Head of caudate nucleus (tissue), 42 donors: ENCODE measurements around the gene SLC1A4.
"Not testable (repeated sequence)": the region's sequence is repeated elsewhere in the genome, so short reads cannot be mapped to it uniquely, and the experiment has no call there.

ENCODE experiments used
- DNase-seq, 42 donors: peaks; one replicate each; pipeline versions ENCODE4 v3.0.0 to v3.0.0-alpha.2; 2020 to 2021; ENCODE audit warnings: mixed read lengths in 7 of 42
- intact Hi-C: fragments of 100-400 bp; cut with DNase I; formaldehyde crosslinking; loops from one replicate; pipeline ENCODE4 v1.15.0; 2022

The SLC1A4 gene

DNA sequence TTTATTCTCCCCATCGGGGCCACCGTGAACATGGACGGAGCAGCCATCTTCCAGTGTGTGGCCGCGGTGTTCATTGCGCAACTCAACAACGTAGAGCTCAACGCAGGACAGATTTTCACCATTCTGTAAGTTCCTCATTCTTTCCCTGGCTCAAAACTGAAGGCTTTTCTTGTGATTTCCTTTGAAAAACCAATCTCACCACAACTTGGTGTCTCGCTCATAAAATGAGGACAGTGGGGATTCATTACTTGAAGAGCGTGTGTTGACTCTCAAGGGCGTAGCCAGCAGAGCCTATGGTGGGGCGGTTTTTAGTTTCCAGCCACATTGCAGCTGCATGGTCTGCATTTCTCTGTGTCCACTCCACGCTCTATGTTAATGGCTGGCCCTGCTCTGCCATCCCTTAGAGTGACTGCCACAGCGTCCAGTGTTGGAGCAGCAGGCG is 29.0 kb downstream of the SLC1A4 start:
- DNase-seq, result peak in 10 of 42 donors; percentile 18 to 51 (median 36)
- intact Hi-C loops, result no loop called here

DNA sequence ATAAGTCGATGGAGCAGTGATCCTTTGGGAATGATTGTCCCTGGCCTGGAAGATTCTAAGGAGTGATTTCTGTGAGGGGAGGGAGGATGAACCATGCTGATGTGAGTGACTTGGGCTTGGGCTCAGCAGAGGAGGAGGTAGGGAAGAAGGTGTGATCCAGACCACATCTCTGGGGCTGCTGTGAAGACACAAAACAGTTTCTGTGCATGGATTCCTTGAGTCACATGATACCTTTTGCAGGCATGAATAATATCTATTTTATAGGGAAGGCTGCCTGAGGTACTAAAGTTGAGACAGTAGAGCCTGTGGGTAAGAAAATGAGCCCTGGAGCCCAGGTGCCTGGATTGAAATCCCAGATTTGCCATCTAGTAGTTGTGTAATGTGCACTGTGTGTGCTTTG is 29.8 kb downstream of the SLC1A4 start:
- intact Hi-C loops, result no loop called here
- no peak for DNase-seq

DNA sequence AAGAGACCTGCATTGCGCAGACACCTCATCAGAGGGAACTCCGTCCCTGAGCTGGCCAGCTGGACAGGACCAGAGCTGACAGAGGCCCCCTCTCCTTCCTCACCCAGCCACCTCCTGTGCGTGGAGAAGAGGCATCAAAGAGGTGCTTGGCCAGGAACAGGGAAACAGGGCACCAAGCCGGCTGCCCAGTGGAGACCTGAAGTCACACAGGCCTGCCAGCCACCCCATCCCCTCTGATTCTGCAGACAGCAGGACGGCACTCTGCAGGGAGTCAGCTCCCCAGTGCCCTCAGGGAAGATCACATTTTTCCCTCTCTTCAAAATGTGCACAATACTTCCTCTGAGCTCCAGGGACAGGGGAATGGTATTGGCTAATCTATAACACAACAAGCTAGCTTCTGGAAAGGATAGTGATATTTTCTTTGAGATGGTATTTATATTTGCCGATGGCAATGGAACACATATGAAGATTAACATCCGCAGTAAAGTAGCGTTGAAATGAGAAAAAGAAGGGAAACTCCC is 30.5 kb downstream of the SLC1A4 start:
- intact Hi-C loops, result no loop called here
- no peak for DNase-seq

DNA sequence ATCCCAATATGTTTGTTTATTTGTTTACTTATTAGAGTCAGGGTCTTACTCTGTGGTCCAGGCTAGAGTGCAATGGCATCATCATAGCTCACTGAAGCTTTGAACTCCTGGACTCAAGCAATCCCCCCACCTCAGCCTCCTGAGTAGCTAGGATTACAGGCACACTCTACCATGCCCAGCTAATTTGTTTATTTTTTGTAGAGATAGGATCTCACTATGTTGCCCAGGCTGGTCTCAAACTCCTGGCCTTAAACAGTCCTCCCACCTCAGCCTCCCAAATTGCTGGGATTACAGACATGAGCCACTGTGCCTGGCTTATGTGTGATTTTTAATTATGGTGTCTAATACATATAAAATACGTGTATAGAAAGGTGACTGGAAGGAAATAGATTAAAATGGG is 31.1 kb downstream of the SLC1A4 start:
- DNase-seq, intact Hi-C loops: not testable (repeated sequence)

GRCh38 chr2:65020943-65021528 is 31.8 kb downstream of the SLC1A4 start:
- peak in 1 of 42 donors; percentile 48 for DNase-seq
- intact Hi-C loops, result no loop called here

DNA sequence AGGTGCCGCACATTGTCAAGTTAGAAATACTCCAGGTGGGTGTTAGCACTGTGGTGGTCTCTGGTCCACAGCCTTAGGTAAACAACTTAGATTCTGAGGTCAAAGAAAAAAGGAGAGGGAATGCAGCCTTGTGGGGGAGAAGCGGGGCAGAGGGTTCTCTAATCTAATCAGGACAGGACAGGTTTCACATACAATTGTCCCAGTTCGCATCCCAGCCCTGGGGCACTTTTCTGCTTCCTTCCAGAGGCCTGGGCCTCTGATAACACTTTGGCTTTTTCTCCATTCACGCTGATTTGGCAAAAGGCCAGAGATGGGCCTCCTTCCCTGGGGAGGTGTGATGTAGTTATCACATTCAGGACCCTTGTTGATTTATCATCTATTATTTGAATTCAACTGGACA is 32.5 kb downstream of the SLC1A4 start:
- intact Hi-C loops, result no loop called here
- DNase-seq, result no peak

DNA sequence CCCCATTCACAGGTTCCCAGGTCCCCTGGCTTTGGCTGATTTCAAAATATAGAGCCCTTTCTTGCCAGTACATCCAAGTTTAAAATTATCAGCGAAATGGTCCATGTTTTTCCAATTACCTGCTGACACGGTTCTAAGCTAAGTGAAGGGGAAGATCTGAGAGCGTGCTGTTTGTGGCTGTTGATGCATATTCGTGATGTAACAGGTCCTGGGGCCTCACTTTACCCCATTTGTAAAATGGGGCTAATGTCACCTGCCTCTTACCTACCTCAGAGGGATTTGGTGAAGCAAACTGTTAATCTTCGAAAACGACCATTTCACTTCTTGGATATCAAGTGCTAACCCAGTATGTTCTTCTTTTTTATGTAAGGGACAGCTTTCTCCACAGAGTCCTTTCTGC is 33.0 kb downstream of the SLC1A4 start:
- DNase-seq, result no peak
- intact Hi-C loops, result no loop called here

DNA sequence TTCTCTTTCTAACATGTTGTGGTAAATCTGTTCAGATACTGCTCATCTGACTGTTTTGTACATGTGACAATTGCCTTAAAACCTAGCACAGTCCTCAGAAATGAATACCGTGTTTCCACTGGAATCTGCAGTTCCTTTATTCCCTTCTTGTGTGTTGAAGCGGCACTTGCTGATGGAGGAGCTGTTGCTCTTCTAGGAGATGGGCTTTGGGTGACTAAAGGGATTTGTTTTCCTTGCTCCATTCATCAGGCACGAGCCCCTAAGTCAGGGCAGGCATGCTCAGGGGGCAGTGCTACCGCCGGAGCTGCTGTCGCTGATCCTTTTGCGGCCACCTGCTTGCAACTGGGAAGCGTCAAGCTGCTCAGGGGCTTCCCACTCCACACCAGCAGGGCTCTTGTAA is 34.5 kb downstream of the SLC1A4 start:
- intact Hi-C loops, result no loop called here
- no peak for DNase-seq

- intact Hi-C loops, result no loop called here
Observed at GRCh38 chr2:65024149-65024829, 35.1 kb downstream of the SLC1A4 start.

DNA sequence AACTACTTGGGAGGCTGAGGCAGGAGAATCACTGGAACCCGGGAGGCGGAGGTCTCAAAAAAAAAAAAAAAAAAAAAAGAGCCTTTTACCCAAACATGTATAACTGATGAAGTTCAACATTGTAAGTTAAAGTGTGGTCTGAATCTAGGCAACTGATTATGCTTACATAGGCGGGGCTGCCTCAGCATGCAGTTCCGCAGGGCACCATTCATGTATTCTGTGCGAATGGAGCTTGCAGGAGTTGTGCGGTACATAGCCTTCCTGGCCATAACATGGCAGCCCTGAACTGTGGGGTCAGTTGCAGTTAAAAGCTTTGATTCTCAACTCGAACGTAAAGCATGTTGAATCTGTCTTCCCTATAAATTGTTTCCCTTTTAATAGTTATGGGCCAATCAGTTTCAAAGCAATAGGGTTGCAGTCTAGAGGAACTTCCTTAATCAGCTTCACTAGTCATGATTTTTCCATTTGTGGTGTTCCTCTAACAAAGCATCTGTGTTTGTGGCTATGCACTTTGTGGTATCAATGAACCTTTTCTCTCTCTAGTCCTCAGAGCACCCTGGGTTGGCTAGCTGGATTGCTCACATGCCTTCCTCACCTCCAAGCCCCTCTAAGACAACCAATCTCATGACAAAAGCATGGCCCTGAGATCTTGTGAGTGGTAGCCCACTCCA is 36.4 kb downstream of the SLC1A4 start:
- intact Hi-C loops, result no loop called here
- DNase-seq, result no peak

More at GRCh38 chr2:65024149-65024829, 35.1 kb downstream of the SLC1A4 start:
- DNase-seq, result no peak

GRCh38 chr2:65026154-65026553 is 37.0 kb downstream of the SLC1A4 start:
- intact Hi-C loops, result no loop called here
- DNase-seq, result no peak

GRCh38 chr2:65026704-65027464 is 37.7 kb downstream of the SLC1A4 start:
- intact Hi-C loops, result no loop called here

GRCh38 chr2:65027616-65028244 is 38.5 kb downstream of the SLC1A4 start:
- intact Hi-C loops, result no loop called here
- DNase-seq, result peak in 5 of 42 donors; percentile 26 to 52 (median 39)

More at GRCh38 chr2:65026704-65027464, 37.7 kb downstream of the SLC1A4 start:
- no peak for DNase-seq

- intact Hi-C loops, result no loop called here
- no peak for DNase-seq
Observed at GRCh38 chr2:65030476-65031332, 41.5 kb downstream of the SLC1A4 start.

- peak in 4 of 42 donors; percentile 18 to 42 (median 28) for DNase-seq
- intact Hi-C loops, result no loop called here
Observed at GRCh38 chr2:65031341-65032018, 42.3 kb downstream of the SLC1A4 start.

DNA sequence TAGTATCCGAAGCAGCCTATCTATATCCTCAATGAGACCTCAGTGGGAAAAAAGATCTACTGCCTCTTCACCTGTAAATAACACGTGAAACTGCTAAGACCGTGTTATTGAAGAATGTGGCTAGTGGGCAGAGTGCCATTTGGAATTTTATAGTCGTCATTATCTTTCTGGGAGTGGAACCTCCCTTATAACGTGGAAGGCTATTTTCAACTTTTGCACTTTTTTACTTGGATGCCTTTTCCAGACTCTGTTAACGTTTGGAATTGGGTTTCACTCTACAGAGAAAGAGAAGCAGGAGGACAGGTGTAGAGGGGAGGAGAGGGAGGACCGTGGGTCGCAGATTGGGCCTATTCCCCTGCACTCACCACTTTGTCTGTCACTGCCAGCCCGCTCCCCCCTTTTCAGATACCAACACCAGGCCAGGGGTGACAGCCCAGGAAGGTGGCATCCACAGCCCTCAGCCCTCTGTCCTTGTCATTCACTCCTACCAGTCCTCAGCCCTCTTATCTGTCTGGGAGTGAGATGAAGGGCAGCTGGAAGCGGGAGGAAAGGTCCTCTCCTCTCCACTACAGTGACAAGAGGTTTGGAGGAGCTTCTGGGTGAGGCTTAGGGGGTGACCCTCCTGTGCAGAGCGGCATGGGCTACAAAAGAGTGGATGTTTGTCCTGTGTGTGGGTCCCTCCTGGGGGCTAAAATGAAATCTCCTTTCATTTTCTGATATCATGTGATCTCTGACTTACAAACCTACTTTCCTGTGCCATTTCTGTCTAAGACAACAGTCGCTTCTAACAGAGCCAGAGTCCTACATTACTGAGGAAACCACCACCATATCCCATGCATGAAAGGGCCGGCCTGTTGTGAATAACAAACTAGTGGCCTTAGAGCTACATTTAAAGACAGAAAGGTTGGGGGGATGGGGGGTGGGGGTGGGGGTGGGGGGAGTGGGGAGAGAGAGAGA is 43.1 kb downstream of the SLC1A4 start:
- no peak for DNase-seq
- intact Hi-C loops, result no loop called here
